ENCODE results near the gene ARMC12. TPM values are rescaled to one million over a fixed set of nuclear protein-coding genes. Genes with fewer than 3 reads are reported as not detected.

The ARMC12 gene
- total and polyA plus RNA-seq, 2 donors (not counting 3 experiments of a cell fraction or from before 2014, with no cell fraction given) = 0.91 to 1.9 TPM

DNA sequence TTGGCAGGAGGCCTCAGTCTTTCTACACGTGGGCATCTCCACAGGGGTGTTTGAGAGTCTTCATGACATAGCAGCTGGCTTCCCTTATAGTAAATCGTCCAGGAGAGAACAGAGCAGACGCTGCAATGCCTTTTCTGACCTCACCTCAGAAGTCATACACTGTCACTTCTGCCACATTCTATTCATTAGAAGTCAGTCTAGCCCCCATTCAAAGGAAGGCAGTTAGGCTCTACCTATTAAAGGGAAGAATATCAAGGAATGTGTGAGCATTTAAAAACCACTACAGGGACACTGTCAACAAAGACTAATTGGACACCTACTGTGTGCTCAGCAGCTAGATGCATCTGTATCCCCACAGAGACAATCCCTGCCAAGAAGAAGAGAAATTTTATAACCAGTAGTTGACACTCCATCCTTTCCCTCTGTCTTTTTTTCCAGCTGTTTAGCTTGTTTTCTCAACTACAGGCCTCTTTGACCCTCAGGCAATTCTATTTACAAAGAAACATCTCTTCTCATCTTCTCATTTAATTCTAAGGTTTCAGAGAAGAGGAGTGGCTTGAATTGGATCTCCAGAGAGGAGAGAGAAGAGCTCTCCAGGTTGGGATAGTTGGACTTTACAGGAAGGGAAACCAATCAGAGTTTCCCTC, 18.6 kb downstream of the ARMC12 start:
- Histone ChIP-seq H3K9me3 (replicated peaks; ENCODE audit: control insufficient read depth, insufficient read depth, low read length) (no peaks in the 10 kb centered on the region), H3K79me2 (ENCODE audit: control insufficient read depth, insufficient read depth, low read length) (no peaks in the 10 kb centered on the region), H3K36me3 (ENCODE audit: control insufficient read depth in 2 of 2, extremely low read depth in 1 of 2, insufficient read depth in 2 of 2, low read length in 2 of 2) (no peaks in the 10 kb centered on the region), H3K4me3 (replicated peaks in 1 of 3; ENCODE audit: insufficient read depth in 1 of 3, low read depth in 1 of 3, low read length in 3 of 3) (no peak overlapping the region), H4K20me1 (replicated peaks; ENCODE audit: control insufficient read depth, extremely low read depth, insufficient read depth, low read length) (no peaks in the 10 kb centered on the region), H2AFZ (ENCODE audit: low read depth, low read length) (no peak overlapping the region), H3K4me1 (ENCODE audit: control insufficient read depth, extremely low read depth, insufficient read depth, low read length) (no peaks in the 10 kb centered on the region), H3K4me2 (ENCODE audit: insufficient read depth, low read length) (no peak overlapping the region), H3K27me3 (ENCODE audit: control insufficient read depth in 2 of 2, insufficient read depth in 2 of 2, low read length in 2 of 2) (peaks cover 0 to 10% of the 10 kb centered on the region in 2 experiments), H3K9ac (replicated peaks; ENCODE audit: extremely low read depth, insufficient read depth, low read length) (no peak overlapping the region), H3K9me1 (replicated peaks; ENCODE audit: control insufficient read depth, extremely low read depth, insufficient read depth, low read length) (no peaks in the 10 kb centered on the region), H3K27ac (ENCODE audit: insufficient read depth, low read depth, low read length) (no peak overlapping the region)
- POLR2A ChIA-PET = no interaction called here
- BruUV-seq (replicated peaks) = no TSS peak
- CTCF ChIA-PET = interaction anchor here (0.8 to 2.2 kb wide), 6 partner anchors 13 to 233 kb away, joined by 3 to 19 read pairs (median 4); partner anchors contain the start of gene ARMC12
- FAIRE-seq (no peak), DNase-seq (ENCODE audit: low read depth, low spot score) (no peak)
- TF ChIP-seq FOS (IDR thresholded peaks at IDR 0.05; ENCODE audit: borderline replicate concordance, insufficient read depth, low read length) = no peak
- TF ChIP-seq POLR2AphosphoS5 (IDR thresholded peaks at IDR 0.05; ENCODE audit: insufficient read depth, low read depth, low read length) = no peak
- TF ChIP-seq GATA2 (IDR thresholded peaks at IDR 0.05; ENCODE audit: insufficient read depth, insufficient read length, low read depth, low read length) = no peak
- TF ChIP-seq MYC (IDR thresholded peaks at IDR 0.05; ENCODE audit: low read depth, low read length) = no peak
- TF ChIP-seq, protein P1, sequence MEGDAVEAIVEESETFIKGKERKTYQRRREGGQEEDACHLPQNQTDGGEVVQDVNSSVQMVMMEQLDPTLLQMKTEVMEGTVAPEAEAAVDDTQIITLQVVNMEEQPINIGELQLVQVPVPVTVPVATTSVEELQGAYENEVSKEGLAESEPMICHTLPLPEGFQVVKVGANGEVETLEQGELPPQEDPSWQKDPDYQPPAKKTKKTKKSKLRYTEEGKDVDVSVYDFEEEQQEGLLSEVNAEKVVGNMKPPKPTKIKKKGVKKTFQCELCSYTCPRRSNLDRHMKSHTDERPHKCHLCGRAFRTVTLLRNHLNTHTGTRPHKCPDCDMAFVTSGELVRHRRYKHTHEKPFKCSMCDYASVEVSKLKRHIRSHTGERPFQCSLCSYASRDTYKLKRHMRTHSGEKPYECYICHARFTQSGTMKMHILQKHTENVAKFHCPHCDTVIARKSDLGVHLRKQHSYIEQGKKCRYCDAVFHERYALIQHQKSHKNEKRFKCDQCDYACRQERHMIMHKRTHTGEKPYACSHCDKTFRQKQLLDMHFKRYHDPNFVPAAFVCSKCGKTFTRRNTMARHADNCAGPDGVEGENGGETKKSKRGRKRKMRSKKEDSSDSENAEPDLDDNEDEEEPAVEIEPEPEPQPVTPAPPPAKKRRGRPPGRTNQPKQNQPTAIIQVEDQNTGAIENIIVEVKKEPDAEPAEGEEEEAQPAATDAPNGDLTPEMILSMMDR (IDR thresholded peaks at IDR 0.05; ENCODE audit: extremely low read depth in 1 of 2, insufficient read depth in 1 of 2, low read depth in 1 of 2, low read length in 2 of 2) = no peak
- no peak for TF ChIP-seq POLR2A (IDR thresholded peaks at IDR 0.05; ENCODE audit: low read depth, low read length)
- no peak for TF ChIP-seq EZH2 (IDR thresholded peaks at IDR 0.05; ENCODE audit: borderline replicate concordance, low read depth, low read length, severe bottlenecking)
- TF ChIP-seq, protein P2, sequence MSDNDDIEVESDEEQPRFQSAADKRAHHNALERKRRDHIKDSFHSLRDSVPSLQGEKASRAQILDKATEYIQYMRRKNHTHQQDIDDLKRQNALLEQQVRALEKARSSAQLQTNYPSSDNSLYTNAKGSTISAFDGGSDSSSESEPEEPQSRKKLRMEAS (IDR thresholded peaks at IDR 0.05; ENCODE audit: insufficient read depth, insufficient read length) = no peak
- no peak for TF ChIP-seq JUN (IDR thresholded peaks at IDR 0.05; ENCODE audit: borderline replicate concordance, insufficient read depth, insufficient read length, low read depth)
- intact Hi-C loops (cut with micrococcal nuclease) (no loop called here), dilution Hi-C loops (cut with MboI; ENCODE audit: extremely low pct_ligation_motif_present, low sequenced_read_pairs) (no loop called here)

Data from endothelial cell of umbilical vein (primary cell).